Neural cell (in vitro differentiated cells): Measurements from ENCODE around the gene NDUFA5. TPM values are rescaled to one million over a fixed set of nuclear protein-coding genes. Genes with fewer than 3 reads are reported as not detected.
A peak's percentile ranks its signal among the peaks of the same experiment; 100 is the strongest.

Experiments used
- H2AFZ ChIP-seq: fragments of 200-600, 300-800 bp; sonication (generic), shearing (Covaris generic); 2 replicates; pipeline ENCODE4 v1.6.0; 2014; ENCODE audit warnings: low read depth, mild to moderate bottlenecking, antibody characterized with exemption, low read length, moderate library complexity
- H3F3A ChIP-seq: fragments of 200-600 bp; shearing (Covaris generic); 2 replicates; pipeline ENCODE4 v1.6.1; 2016; ENCODE audit warnings: mild to moderate bottlenecking, moderate library complexity, mixed read lengths, antibody characterized with exemption, low read length; ENCODE audit not compliant: insufficient read depth, poor library complexity, severe bottlenecking
- H3K27ac ChIP-seq: fragments of 200-600, 300-800 bp; sonication (generic), shearing (Covaris generic); 2 replicates; pipeline ENCODE4 v1.5.1; 2014; ENCODE audit warnings: mild to moderate bottlenecking, low read length, moderate library complexity
- H3K27me3 ChIP-seq: fragments of 300-800, 200-600 bp; sonication (generic), shearing (Covaris generic); 2 replicates; pipeline ENCODE4 v1.6.0; 2014; ENCODE audit warnings: mild to moderate bottlenecking, low read depth, low read length, moderate library complexity; ENCODE audit not compliant: insufficient read depth
- H3K36me3 ChIP-seq: fragments of 300-800, 200-600 bp; sonication (generic), shearing (Covaris generic); 2 replicates; pipeline ENCODE4 v1.5.1; 2014; ENCODE audit warnings: mild to moderate bottlenecking, antibody characterized with exemption, low read length, moderate library complexity; ENCODE audit not compliant: insufficient read depth
- H3K4me2 ChIP-seq: fragments of 300-800, 200-600 bp; sonication (generic), shearing (Covaris generic); 2 replicates; pipeline ENCODE4 v1.6.0; 2014; ENCODE audit warnings: mild to moderate bottlenecking, low read length
- H3K4me3 ChIP-seq: fragments of 300-800, 200-600 bp; sonication (generic), shearing (Covaris generic); 2 replicates; pipeline ENCODE4 v1.5.1; 2014; ENCODE audit warnings: mild to moderate bottlenecking, low read length, moderate library complexity
- H3K79me2 ChIP-seq: fragments of 200-600 bp; shearing (Covaris generic); replicated peaks from 2 replicates; pipeline ENCODE4 v1.6.0; 2014; ENCODE audit warnings: mild to moderate bottlenecking, low read length, moderate library complexity; ENCODE audit not compliant: insufficient read depth
- H3K9ac ChIP-seq: fragments of 300-800, 200-600 bp; sonication (generic), shearing (Covaris generic); 2 replicates; pipeline ENCODE4 v1.6.1; 2016; ENCODE audit warnings: mild to moderate bottlenecking, low read length, mixed read lengths
- H3K9me2 ChIP-seq: fragments of 200-600 bp; shearing (Covaris generic); 2 replicates; pipeline ENCODE4 v1.6.1; 2016; ENCODE audit warnings: mild to moderate bottlenecking, low read length, mixed read lengths; ENCODE audit not compliant: insufficient read depth
- H3K9me3 ChIP-seq: fragments of 200-600, 300-800 bp; sonication (generic), shearing (Covaris generic); 2 replicates; pipeline ENCODE4 v1.6.1; 2016; ENCODE audit warnings: mild to moderate bottlenecking, mixed run types, low read length, moderate library complexity, mixed read lengths
- H4K20me1 ChIP-seq: fragments of 200-600 bp; shearing (Covaris generic); 2 replicates; pipeline ENCODE4 v1.6.1; 2016; ENCODE audit warnings: mild to moderate bottlenecking, mixed run types; ENCODE audit not compliant: insufficient read depth
- CTCF ChIP-seq: fragments of 450-650 bp; IDR thresholded peaks from 2 replicates; pipeline ENCODE4 v1.5.1; 2014; ENCODE audit warnings: antibody characterized with exemption, mild to moderate bottlenecking, moderate library complexity; ENCODE audit not compliant: poor library complexity, severe bottlenecking
- EP300 ChIP-seq: fragments of 450-650 bp; conservative IDR thresholded peaks from 2 replicates; pipeline ENCODE4 v1.6.1; 2014; ENCODE audit warnings: antibody characterized with exemption, mild to moderate bottlenecking, moderate library complexity; ENCODE audit not compliant: poor library complexity, severe bottlenecking
- EZH2 ChIP-seq: fragments of 200-600, 300-800 bp; shearing (Covaris generic), sonication (generic); IDR thresholded peaks from 2 replicates; pipeline ENCODE4 v1.6.1; 2014; ENCODE audit warnings: antibody characterized with exemption, low read length, borderline replicate concordance, mild to moderate bottlenecking; ENCODE audit not compliant: insufficient read depth, poor library complexity, severe bottlenecking
- MXI1 ChIP-seq: fragments of 450-650 bp; conservative IDR thresholded peaks from 2 replicates; pipeline ENCODE4 v1.6.1; 2014; ENCODE audit warnings: antibody characterized with exemption, mild to moderate bottlenecking; ENCODE audit not compliant: poor library complexity, severe bottlenecking
- POLR2AphosphoS5 ChIP-seq: IDR thresholded peaks from 2 replicates; pipeline ENCODE4 v1.6.1; 2012
- RAD21 ChIP-seq: fragments of 450-650 bp; conservative IDR thresholded peaks from 2 replicates; pipeline ENCODE4 v1.6.1; 2014; ENCODE audit warnings: antibody characterized with exemption, mild to moderate bottlenecking, moderate library complexity
- REST ChIP-seq: IDR thresholded peaks from 2 replicates; pipeline ENCODE4 v1.6.1; 2012; ENCODE audit warnings: borderline replicate concordance
- SMC3 ChIP-seq: fragments of 450-650 bp; conservative IDR thresholded peaks from 2 replicates; pipeline ENCODE4 v1.6.1; 2014; ENCODE audit warnings: antibody characterized with exemption, mild to moderate bottlenecking, moderate library complexity; ENCODE audit not compliant: poor library complexity
- TAF1 ChIP-seq: IDR thresholded peaks from 2 replicates; pipeline ENCODE4 v1.6.1; 2012; ENCODE audit warnings: low read depth
- polyA plus RNA-seq: library from polyadenylated mRNA; depleted of rRNA; stranded (reverse); fragments of >200 nt; gene quantifications from 2 replicates; pipeline ENCODE4 v1.2.3, GENCODE V29; 2014

Gene NDUFA5
- polyA plus RNA-seq, 1 donor from 2014 or later: 406 TPM

- TF ChIP-seq CTCF: no peak
These were observed 59.0 kb downstream of the NDUFA5 start (continued) for GRCh38 chr7:123498601-123499000.

GRCh38 chr7:123498031-123498430, 59.6 kb downstream of the NDUFA5 start:
- no peaks in the 10 kb centered on the region for H3K9me2 ChIP-seq
- H3K36me3 ChIP-seq: no peaks in the 10 kb centered on the region
- H3K27ac ChIP-seq: no peak overlapping the region
- H3K9ac ChIP-seq: no peak overlapping the region
- H2AFZ ChIP-seq: no peak overlapping the region
- no peaks in the 10 kb centered on the region for H3K9me3 ChIP-seq
- H3K4me3 ChIP-seq: no peak overlapping the region
- H4K20me1 ChIP-seq: no peaks in the 10 kb centered on the region
- H3K27me3 ChIP-seq: no peaks in the 10 kb centered on the region
- TF ChIP-seq TAF1: no peak
- TF ChIP-seq POLR2AphosphoS5: no peak
- no peak for TF ChIP-seq REST
- TF ChIP-seq MXI1: no peak
- H3F3A ChIP-seq: no peaks in the 10 kb centered on the region
- no peaks in the 10 kb centered on the region for H3K79me2 ChIP-seq
- no peak overlapping the region for H3K4me2 ChIP-seq

GRCh38 chr7:123494193-123494796, 63.3 kb downstream of the NDUFA5 start:
- no peaks in the 10 kb centered on the region for H3K9me3 ChIP-seq
- no peaks in the 10 kb centered on the region for H3K36me3 ChIP-seq
- no peak overlapping the region for H2AFZ ChIP-seq
- TF ChIP-seq TAF1 (no peak), SMC3 (peak; percentile 77), POLR2AphosphoS5 (no peak), CTCF (peak; percentile 74), REST (no peak), MXI1 (no peak), EP300 (no peak), EZH2 (no peak), RAD21 (peak; percentile 77)
- H3K9me2 ChIP-seq: no peaks in the 10 kb centered on the region
- no peaks in the 10 kb centered on the region for H4K20me1 ChIP-seq
- no peaks in the 10 kb centered on the region for H3K79me2 ChIP-seq
- no peak overlapping the region for H3K4me3 ChIP-seq
- no peak overlapping the region for H3K27ac ChIP-seq
- no peaks in the 10 kb centered on the region for H3K27me3 ChIP-seq
- no peak overlapping the region for H3K9ac ChIP-seq
- H3F3A ChIP-seq: no peaks in the 10 kb centered on the region
- no peak overlapping the region for H3K4me2 ChIP-seq
